Gastrocnemius medialis (tissue), 4 donors: ENCODE results near the gene MS4A10.

ENCODE experiments used
- CTCF ChIP-seq, 5 experiments: fragments of 450-650 bp in 3 of 5; fragments of 200-600 bp in 2 of 5; sonication (generic) in 2 of 5; IDR thresholded peaks in 4 of 5; conservative IDR thresholded peaks in 1 of 5; 1 replicate in 4 of 5; 2 replicates in 1 of 5; pipeline ENCODE4 v1.5.1; 2016 to 2019; ENCODE audit warnings: antibody characterized with exemption in 5 of 5, mild to moderate bottlenecking in 3 of 5, moderate library complexity in 3 of 5
- POLR2A ChIP-seq, 2 donors: fragments of 450-650 bp; IDR thresholded peaks; one replicate each; pipeline ENCODE4 v1.6.1; 2017; ENCODE audit warnings: antibody characterized with exemption in 2 of 2, mild to moderate bottlenecking in 2 of 2, moderate library complexity in 2 of 2

GRCh38 chr11:60756307-60757032, 28.7 kb upstream of the MS4A10 start, which contains the start of gene MS4A15:
- no peak for TF ChIP-seq POLR2A (IDR thresholded peaks at IDR 0.05)
- TF ChIP-seq CTCF (IDR thresholded peaks at IDR 0.05 in 4 of 5, conservative IDR thresholded peaks at IDR 0.05 in 1 of 5): no peak
